GM13977 (cell line): ENCODE data around the gene ADAP1.

Experiments
- DNase-seq: peaks from one replicate; pipeline ENCODE4 v3.0.0; 2012; ENCODE audit warnings: low spot score
- CTCF ChIP-seq: IDR thresholded peaks from 2 replicates; pipeline ENCODE4 v1.5.1; 2012; ENCODE audit warnings: mild to moderate bottlenecking, control low read depth; ENCODE audit not compliant: insufficient read depth; ENCODE audit errors: extremely low read depth, missing control alignments
- in situ Hi-C: fragments of 300-500 bp; cut with MboI; formaldehyde crosslinking; loops from one replicate; pipeline ENCODE4 v1.12.0; 2022; ENCODE audit warnings: low sequenced_read_pairs, low pct_unique_long_range_greater_than_20kb, mixed read lengths, inconsistent platforms; ENCODE audit not compliant: unreplicated experiment

Gene ADAP1

DNA sequence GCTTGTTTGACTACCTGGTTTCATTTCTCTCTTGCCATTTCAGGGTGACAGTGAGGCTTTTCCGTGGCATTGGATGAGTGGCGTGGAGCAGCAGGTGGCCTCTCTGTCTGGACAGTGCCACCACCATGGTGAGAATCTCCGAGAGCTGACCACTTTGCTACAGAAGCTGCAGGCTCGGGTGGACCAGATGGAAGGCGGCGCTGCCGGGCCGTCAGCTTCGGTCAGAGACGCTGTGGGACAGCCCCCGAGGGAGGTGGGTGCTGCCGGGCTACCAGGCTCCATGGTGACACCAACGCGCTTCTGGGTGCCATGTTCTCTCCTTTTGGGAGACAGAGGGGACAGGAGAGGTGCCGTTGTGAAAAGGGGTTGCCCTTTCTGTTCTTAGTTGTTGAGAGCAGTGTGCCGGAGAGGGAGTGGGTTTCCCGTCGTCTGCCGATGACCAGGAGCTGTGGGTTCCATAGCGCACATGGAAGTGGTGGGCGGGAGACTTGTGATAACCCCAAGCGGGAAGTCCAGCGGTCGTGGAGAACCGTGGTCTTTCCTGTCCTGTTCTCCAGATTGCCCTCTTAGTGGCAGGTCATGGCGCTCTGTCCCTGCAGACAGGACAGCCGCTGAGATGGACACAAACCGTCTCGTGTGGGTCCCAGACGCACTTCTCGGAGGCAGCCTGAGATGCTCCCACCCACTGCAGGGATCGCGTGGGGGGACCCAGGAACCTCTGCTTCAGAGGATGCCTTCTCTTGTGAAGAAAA is 100.9 kb downstream of the ADAP1 start:
- DNase-seq: no peak
- TF ChIP-seq CTCF: no peak
- in situ Hi-C loops: no loop called here

- no peak for DNase-seq
- in situ Hi-C loops: no loop called here
- TF ChIP-seq CTCF: no peak
Observed at GRCh38 chr7:851204-851603, 103.3 kb downstream of the ADAP1 start.

GRCh38 chr7:849781-850180 is 104.7 kb downstream of the ADAP1 start:
- in situ Hi-C loops: no loop called here
- no peak for DNase-seq
- TF ChIP-seq CTCF: no peak

- no peak for DNase-seq
- TF ChIP-seq CTCF: no peak
- in situ Hi-C loops: no loop called here
Observed at GRCh38 chr7:849145-849544, 105.3 kb downstream of the ADAP1 start.
